ENCODE data around the gene CABLES2.

DNA sequence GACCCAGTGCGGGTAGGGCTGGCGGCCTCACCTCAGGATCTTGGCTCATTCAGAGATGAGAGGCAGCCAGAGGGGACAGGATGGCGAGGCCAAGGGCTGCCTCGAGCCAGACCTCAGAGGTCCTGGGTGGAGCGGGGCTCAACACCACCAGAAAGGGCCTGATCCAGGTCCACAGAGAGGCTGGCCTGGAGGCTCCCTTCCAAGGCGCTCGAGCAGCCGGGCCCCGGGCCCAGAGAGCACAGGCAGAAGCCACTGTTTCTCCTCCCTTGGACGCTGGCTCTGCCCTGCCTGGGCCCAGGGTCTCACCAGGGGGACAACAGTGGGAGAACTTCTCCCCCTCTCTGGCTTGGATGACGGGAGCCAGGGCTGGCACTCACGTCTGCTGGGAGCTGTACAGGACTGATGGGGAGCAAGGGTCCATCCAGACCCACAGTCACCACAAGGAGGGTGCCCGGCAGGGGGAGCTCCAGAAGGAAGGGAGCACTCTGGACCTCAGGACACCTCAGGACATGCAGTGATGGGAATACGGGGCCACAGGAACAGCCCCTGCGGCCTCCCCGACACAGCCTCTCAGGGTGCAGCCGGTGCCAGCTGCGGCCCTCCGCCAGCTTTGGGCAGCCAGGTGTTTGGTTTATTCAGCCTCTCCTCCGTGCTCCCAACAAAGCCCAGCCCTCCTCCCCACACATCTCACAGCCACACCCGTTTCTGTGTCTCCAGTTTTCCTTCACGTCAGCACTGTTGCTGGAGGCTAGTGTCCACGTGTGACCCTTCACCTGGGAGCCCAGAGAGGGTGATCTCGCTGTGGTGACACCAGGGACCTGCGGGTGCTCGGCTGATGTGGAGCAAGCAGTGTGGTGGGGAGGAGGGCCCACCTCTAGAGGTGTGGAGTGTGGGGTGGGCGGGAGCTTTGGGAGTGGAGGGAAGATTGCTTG, 11.5 kb downstream of the CABLES2 start:
- TF ChIP-seq, protein P1, sequence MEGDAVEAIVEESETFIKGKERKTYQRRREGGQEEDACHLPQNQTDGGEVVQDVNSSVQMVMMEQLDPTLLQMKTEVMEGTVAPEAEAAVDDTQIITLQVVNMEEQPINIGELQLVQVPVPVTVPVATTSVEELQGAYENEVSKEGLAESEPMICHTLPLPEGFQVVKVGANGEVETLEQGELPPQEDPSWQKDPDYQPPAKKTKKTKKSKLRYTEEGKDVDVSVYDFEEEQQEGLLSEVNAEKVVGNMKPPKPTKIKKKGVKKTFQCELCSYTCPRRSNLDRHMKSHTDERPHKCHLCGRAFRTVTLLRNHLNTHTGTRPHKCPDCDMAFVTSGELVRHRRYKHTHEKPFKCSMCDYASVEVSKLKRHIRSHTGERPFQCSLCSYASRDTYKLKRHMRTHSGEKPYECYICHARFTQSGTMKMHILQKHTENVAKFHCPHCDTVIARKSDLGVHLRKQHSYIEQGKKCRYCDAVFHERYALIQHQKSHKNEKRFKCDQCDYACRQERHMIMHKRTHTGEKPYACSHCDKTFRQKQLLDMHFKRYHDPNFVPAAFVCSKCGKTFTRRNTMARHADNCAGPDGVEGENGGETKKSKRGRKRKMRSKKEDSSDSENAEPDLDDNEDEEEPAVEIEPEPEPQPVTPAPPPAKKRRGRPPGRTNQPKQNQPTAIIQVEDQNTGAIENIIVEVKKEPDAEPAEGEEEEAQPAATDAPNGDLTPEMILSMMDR (IDR thresholded peaks at IDR 0.05; ENCODE audit: low read depth, low read length, poor library complexity, severe bottlenecking), result no peak
- TF ChIP-seq EZH2phosphoT487 (IDR thresholded peaks at IDR 0.05; ENCODE audit: borderline replicate concordance, low read length), result no peak
